Activated CD8-positive, alpha-beta T cell treated with anti-CD3 and anti-CD28 coated beads, Interleukin-2, amount 10 ng/mL, durations not matched to agents 7 days and 5 days (primary cell): Measurements from ENCODE around the gene MICU1. TPM values are rescaled to one million over a fixed set of nuclear protein-coding genes. Genes with fewer than 3 reads are reported as not detected.

Source experiments
- ATAC-seq: fragments of 150-1000 bp; cut with Tn5 transposase; one replicate; pipeline ENCODE4 v1.10.0; 2021; ENCODE audit warnings: moderate library complexity
- CTCF ChIA-PET: fragments of 350-600 bp; sonication (Branson Sonifier 250); formaldehyde crosslinking; loops from one replicate; lab custom pipeline; 2021; ENCODE audit warnings: antibody characterized with exemption; lab: Charles Lee
- POLR2A ChIA-PET: fragments of 350-600 bp; sonication (Branson Sonifier 250); formaldehyde crosslinking; loops from one replicate; lab custom pipeline; 2021; ENCODE audit warnings: antibody characterized with exemption; lab: Charles Lee
- DNase-seq: peaks from one replicate; pipeline ENCODE4 v3.0.0-alpha.2; 2020
- H3K27ac Mint-ChIP-seq: one replicate; pipeline ENCODE4 v1.8.0; 2021; ENCODE audit warnings: mild to moderate bottlenecking, mixed read lengths
- H3K27me3 Mint-ChIP-seq: one replicate; pipeline ENCODE4 v1.8.0; 2021; ENCODE audit warnings: low read depth, mixed read lengths
- H3K36me3 Mint-ChIP-seq: one replicate; pipeline ENCODE4 v1.8.0; 2021; ENCODE audit warnings: low read depth, mixed read lengths
- H3K4me1 Mint-ChIP-seq: one replicate; pipeline ENCODE4 v1.8.0; 2021; ENCODE audit warnings: low read depth, mixed read lengths
- H3K4me3 Mint-ChIP-seq: one replicate; pipeline ENCODE4 v1.8.0; 2021; ENCODE audit warnings: mild to moderate bottlenecking, mixed read lengths
- H3K9me3 Mint-ChIP-seq: one replicate; pipeline ENCODE4 v1.8.0; 2022; ENCODE audit warnings: mixed read lengths; ENCODE audit not compliant: insufficient read depth
- total RNA-seq, 2 experiments: library from RNA; stranded (reverse); gene quantifications; one replicate each; pipeline ENCODE4 v1.2.3, GENCODE V29; 2021

Gene MICU1
- total RNA-seq, 2 experiments from 2014 or later = 23.4 to 26.9 TPM

DNA sequence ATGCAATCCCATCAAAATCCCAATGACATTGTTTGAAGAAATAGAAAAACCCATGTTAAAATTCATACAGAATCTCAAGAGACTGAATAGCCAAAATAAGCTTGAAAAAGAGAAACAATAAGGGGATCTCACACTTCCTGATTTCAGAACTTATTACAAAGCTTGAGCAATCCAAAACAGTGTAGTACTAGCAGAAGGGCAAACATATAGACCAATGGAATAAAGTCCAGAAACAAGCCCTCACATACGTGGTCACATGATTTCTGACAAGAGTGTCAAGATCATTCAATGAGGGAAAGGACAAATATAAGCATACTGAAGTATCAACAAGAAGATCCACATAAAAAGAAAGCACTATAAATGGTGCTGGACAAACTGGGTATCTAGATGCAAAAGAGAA, 31.9 kb downstream of the MICU1 start:
- no peak overlapping the region for H3K27ac Mint-ChIP-seq
- peaks cover 2% of the 10 kb centered on the region for H3K4me1 Mint-ChIP-seq
- H3K27me3 Mint-ChIP-seq = no peaks in the 10 kb centered on the region
- CTCF ChIA-PET = no interaction called here
- H3K9me3 Mint-ChIP-seq = no peaks in the 10 kb centered on the region
- no peak for ATAC-seq
- POLR2A ChIA-PET = no interaction called here
- no peak overlapping the region for H3K4me3 Mint-ChIP-seq
- no peak for DNase-seq
- peaks cover 4% of the 10 kb centered on the region for H3K36me3 Mint-ChIP-seq

DNA sequence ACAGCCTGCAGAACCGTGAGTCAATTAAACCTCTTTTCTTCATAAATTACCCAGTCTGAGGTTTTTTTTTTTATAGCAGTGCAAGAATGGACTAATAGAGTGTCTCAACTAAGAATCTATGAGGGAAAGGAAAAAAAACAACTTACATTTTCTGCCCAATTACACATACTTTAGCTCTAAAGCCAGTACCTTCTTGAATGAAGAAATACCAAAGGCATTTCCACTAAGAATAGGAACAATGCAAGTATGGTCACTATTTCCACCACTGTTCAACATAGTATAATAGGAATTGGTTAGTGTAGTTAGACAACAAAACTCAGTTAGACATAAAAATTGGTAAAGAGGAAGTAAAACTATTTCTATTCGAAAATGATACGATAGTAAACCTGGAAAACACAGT, 37.6 kb downstream of the MICU1 start:
- no peak overlapping the region for H3K27ac Mint-ChIP-seq
- DNase-seq (no peak), ATAC-seq (no peak)
- no peaks in the 10 kb centered on the region for H3K9me3 Mint-ChIP-seq
- CTCF ChIA-PET = no interaction called here
- H3K4me3 Mint-ChIP-seq = no peak overlapping the region
- H3K36me3 Mint-ChIP-seq = peaks cover 4% of the 10 kb centered on the region
- peaks cover 5% of the 10 kb centered on the region for H3K4me1 Mint-ChIP-seq
- POLR2A ChIA-PET = no interaction called here
- no peaks in the 10 kb centered on the region for H3K27me3 Mint-ChIP-seq

DNA sequence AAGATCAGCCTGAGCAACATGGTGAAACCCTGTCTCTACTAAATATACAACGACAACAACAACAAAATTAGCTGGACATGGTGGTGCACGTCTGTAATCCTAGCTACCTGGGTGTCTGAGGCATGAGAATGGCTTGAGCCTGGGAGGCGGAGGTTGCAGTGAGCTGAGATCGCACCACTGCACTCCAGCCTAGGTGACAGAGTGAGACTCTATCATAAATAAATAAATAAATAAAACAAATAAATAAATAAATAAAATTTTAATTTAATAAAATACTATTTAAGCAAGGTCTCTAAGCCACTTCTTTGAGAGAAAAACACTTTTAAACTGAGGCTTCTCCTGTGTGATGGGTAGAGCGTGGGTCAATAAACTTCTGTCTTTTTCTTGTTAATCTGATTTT, 38.3 kb downstream of the MICU1 start:
- DNase-seq = no peak
- Mint-ChIP-seq H3K4me1 (peaks cover 5% of the 10 kb centered on the region), H3K27me3 (no peaks in the 10 kb centered on the region), H3K9me3 (no peaks in the 10 kb centered on the region), H3K27ac (no peak overlapping the region), H3K4me3 (no peak overlapping the region), H3K36me3 (peaks cover 4% of the 10 kb centered on the region)
- CTCF ChIA-PET = no interaction called here
- no peak for ATAC-seq
- POLR2A ChIA-PET = no interaction called here

DNA sequence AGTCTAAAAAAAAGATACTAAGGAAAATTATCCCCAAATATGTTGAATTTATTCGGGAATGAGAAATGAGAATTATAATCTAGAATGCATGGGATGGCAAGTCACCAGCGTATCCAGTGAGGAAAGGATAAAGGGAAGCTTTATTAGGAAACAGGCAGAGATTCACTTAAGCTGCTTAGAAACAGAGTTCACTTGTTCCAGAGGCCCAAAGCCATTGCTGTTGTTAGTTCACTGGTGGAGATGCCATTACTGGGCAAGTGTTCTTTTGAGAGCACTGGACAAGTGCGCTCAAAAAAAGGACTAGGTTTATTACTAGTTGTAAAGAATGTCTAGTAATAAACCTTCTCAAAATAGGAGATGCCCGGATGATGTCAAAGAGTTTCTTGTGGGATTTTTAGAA, 51.2 kb downstream of the MICU1 start:
- DNase-seq = no peak
- Mint-ChIP-seq H3K9me3 (no peaks in the 10 kb centered on the region), H3K27ac (no peak overlapping the region), H3K27me3 (no peaks in the 10 kb centered on the region), H3K36me3 (no peaks in the 10 kb centered on the region), H3K4me3 (no peak overlapping the region), H3K4me1 (no peaks in the 10 kb centered on the region)
- ChIA-PET CTCF (no interaction called here), POLR2A (no interaction called here)
- ATAC-seq = no peak

DNA sequence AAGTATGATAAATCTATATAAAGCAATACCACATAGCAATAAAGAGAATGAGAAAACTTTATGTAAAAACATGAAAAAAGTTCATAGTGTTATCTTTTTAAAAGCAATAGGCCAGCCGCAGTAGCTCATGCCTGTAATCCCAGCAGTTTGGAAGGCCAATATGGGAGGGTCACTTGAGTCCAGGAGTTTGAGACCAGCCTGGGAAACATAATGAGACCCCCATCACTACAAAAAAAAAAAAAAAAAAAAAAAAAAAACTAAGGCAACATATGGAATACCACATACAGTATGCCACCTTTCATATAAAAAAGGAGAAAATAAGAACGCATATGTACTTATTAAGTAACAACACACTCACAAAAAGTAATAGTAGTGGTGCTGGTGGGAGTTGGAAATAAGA, 52.8 kb downstream of the MICU1 start:
- no peak for ATAC-seq

DNA sequence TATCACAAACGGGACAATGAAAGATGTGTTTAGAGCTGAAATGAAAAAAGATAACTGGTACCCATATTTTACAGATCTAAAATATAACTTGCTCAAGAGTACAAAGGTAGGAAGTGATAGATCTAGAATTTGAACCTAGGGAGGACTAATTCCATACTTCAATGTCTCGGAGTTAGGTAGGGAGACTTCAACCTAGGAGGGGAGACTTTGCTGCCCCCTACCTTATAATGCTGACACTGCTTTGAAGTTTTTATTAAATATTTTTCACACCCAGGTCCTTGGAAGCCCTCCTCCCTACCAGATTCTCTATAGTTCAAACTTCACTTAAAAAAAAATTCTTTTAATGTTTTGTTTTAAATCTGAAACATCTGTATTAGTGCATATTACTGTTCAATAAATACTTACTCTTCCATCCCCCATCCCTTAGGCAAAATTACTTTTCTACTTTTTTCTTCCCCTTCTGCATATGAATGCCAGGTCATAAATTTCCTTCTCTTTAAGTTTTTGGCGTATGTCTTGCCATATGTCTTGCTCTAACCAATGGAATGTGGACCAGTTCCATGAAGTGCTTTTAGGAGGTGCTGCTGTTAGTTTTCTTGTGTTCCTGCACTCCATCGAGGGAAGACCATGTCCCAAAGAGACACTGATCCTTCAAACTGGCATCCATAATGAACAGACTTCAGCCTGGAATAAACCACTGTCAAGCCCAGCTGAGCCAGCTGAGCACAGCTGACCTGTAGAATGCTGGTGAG, 57.8 kb downstream of the MICU1 start:
- ChIA-PET POLR2A (interaction anchor here (0.9 kb wide), 1 partner anchor 58 kb away, joined by 3 read pairs; the partner anchor contains the start of gene MICU1), CTCF (interaction anchor here (0.6 to 1.2 kb wide), 3 partner anchors 89 to 308 kb away, joined by 3 read pairs; no protein-coding TSS in a partner anchor)
- peaks cover 11% of the 10 kb centered on the region for H3K36me3 Mint-ChIP-seq
- H3K27ac Mint-ChIP-seq = no peak overlapping the region
- ATAC-seq (no peak), DNase-seq (no peak)
- H3K9me3 Mint-ChIP-seq = no peaks in the 10 kb centered on the region
- no peak overlapping the region for H3K4me3 Mint-ChIP-seq
- no peaks in the 10 kb centered on the region for H3K27me3 Mint-ChIP-seq
- peaks cover 7% of the 10 kb centered on the region for H3K4me1 Mint-ChIP-seq

More for the DNA sequence above, 52.8 kb downstream of the MICU1 start:
- Mint-ChIP-seq H3K9me3 (no peaks in the 10 kb centered on the region), H3K27me3 (no peaks in the 10 kb centered on the region), H3K27ac (no peak overlapping the region), H3K4me1 (no peaks in the 10 kb centered on the region), H3K4me3 (no peak overlapping the region), H3K36me3 (no peaks in the 10 kb centered on the region)
- POLR2A ChIA-PET = no interaction called here
- no peak for DNase-seq
- CTCF ChIA-PET = no interaction called here

DNA sequence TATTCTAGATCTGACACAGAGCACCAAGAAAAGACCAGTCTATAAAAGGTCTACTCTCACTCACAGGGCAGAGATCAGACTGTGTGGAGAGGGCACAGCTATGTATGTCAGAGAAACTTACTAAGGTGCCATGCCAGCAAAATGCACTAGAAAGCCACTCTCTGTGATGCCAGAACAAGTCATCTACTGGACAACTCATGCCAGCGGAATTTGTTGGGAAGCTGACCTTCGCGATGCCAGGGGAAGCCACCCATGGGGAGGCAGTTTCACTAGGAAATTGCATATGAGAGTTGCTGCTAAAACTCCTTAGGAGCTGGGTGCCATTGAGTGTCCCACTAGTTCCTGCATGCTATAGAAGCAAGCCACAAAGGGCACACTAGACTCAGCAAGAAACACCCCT, 58.5 kb downstream of the MICU1 start:
- ATAC-seq = no peak
- H3K27ac Mint-ChIP-seq = no peak overlapping the region
- no peaks in the 10 kb centered on the region for H3K9me3 Mint-ChIP-seq
- ChIA-PET CTCF (interaction anchor here (0.6 to 1.2 kb wide), 3 partner anchors 88 to 309 kb away, joined by 3 read pairs; no protein-coding TSS in a partner anchor), POLR2A (interaction anchor here (0.9 kb wide), 1 partner anchor 58 kb away, joined by 3 read pairs; the partner anchor contains the start of gene MICU1)
- peaks cover 12% of the 10 kb centered on the region for H3K4me1 Mint-ChIP-seq
- no peak overlapping the region for H3K4me3 Mint-ChIP-seq
- DNase-seq = no peak
- H3K27me3 Mint-ChIP-seq = no peaks in the 10 kb centered on the region
- H3K36me3 Mint-ChIP-seq = peaks cover 16% of the 10 kb centered on the region

DNA sequence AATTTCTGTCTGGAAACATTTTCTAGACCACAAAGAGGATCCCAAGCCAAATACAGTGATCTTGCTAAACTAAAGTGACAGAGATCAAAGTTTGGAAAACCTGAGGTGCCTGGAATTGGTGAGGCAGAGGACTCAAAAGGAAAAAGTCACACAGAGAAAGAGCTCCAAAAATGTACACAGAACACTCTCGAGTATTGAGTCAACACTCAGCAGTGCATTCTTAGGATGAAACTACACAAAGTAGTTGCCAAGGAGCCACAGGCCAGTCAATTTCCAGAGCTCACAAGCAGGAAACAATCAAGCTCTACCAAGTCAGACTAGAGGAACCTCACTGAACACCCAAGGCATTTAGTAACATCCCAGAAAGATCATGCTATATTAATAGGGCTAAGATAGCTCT, 61.3 kb downstream of the MICU1 start:
- Mint-ChIP-seq H3K9me3 (no peaks in the 10 kb centered on the region), H3K4me1 (peaks cover 14% of the 10 kb centered on the region), H3K27ac (no peak overlapping the region), H3K4me3 (no peak overlapping the region), H3K27me3 (no peaks in the 10 kb centered on the region), H3K36me3 (peaks cover 35% of the 10 kb centered on the region)
- DNase-seq (no peak), ATAC-seq (peak; percentile 30)
- ChIA-PET POLR2A (no interaction called here), CTCF (interaction anchor here (1.0 kb wide), 1 partner anchor 200 kb away, joined by 3 read pairs; no protein-coding TSS in a partner anchor)

DNA sequence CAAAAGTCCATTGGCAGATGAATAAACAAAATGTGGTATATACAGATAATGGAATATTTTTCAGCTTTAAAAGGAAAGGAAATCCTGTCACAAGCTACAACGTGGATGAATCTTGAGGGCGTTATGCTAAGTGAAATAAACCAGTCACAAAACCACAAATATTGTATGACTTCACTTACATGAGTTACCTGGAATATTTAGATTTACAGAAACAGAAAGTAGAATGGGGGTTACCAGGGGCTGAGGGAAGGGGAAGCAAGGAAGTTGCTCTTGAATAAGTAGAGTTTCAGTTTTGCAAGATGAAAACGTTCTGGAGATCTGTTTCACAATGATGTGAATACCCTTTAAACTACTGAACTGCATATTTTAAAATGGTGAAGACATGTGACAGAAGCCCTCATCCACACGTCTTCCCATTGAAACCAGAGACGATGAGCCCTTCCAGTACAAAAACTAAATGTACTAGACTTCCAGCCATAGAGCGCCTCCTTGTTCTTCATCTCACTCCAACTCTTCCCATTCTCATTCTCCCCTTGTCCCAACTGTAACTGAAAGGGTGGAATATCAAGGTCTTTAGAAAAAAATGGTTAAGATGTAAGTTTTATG, 62.4 kb downstream of the MICU1 start:
- Mint-ChIP-seq H3K27ac (peak overlapping the region; percentile 74), H3K9me3 (no peaks in the 10 kb centered on the region), H3K4me3 (peak overlapping the region; percentile 58), H3K4me1 (peaks cover 14% of the 10 kb centered on the region), H3K27me3 (no peaks in the 10 kb centered on the region), H3K36me3 (peaks cover 38% of the 10 kb centered on the region)
- DNase-seq (peak; percentile 36), ATAC-seq (peak; percentile 78)
- ChIA-PET CTCF (no interaction called here), POLR2A (no interaction called here)

DNA sequence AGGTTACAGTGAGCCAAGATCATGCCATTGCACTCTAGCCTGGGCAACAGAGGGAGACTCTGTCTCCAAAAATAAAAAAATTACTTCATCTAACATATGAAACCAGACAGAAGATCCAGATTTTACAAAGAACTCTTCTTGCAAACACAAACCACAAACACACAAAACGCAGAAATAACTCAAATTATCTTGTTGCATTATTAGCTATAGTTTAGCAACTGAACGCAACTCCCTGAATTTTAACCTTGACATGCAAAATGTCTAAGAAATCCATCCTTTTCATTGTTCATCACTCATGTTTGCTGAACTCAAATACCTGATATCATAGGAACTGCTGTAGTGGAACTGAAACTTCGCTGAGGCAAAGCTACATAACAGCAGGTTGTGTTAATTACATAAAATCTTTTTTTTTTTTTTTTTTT, 64.1 kb downstream of the MICU1 start:
- ChIA-PET CTCF (no interaction called here), POLR2A (no interaction called here)
- ATAC-seq = no peak
- Mint-ChIP-seq H3K27ac (no peak overlapping the region), H3K4me1 (peaks cover 14% of the 10 kb centered on the region), H3K27me3 (no peaks in the 10 kb centered on the region), H3K36me3 (peaks cover 41% of the 10 kb centered on the region), H3K4me3 (no peak overlapping the region), H3K9me3 (no peaks in the 10 kb centered on the region)
- no peak for DNase-seq

DNA sequence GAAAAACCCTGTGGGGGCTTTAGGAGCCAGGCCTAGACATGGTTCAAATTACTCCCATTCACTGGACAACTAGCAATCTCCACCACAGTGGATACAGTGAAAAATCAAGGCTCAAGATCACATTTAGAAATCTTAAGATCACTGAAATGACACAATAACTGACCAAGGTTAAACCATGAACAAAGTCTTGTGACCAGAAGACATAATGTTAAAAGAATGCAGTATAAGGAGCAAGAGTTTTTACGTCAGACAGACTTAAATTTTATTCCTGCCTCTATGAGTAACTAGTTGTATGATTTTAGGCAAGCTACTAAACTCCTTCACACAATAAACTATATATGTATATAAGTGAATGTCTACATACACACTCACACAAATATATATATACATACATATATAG, 68.5 kb downstream of the MICU1 start:
- DNase-seq (no peak), ATAC-seq (no peak)
- POLR2A ChIA-PET = interaction anchor here (0.6 kb wide), 1 partner anchor 538 kb away, joined by 4 read pairs; no protein-coding TSS in a partner anchor
- Mint-ChIP-seq H3K27ac (no peak overlapping the region), H3K27me3 (no peaks in the 10 kb centered on the region), H3K9me3 (no peaks in the 10 kb centered on the region), H3K36me3 (peaks cover 24% of the 10 kb centered on the region), H3K4me3 (no peak overlapping the region), H3K4me1 (peaks cover under 1% of the 10 kb centered on the region)
- CTCF ChIA-PET = no interaction called here

DNA sequence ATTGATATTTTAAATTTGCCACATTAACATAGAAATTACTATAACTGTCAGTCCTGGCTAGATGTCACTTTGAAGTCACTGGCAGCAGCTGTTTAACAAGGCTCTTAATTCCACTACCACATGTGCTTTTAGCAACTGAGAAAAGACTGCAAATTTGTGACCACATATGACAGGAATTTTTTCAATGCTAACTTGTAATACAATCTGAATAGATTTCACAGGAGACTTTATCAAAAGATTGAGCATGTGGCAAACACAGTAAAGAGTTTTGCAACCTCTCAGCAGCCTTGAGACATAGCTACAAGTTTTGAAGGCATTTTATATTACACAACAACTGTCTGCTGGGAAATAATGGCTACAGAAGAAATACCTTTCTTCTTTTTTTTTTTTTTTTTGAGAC, 73.0 kb downstream of the MICU1 start:
- Mint-ChIP-seq H3K36me3 (peaks cover 10% of the 10 kb centered on the region), H3K4me3 (no peak overlapping the region), H3K27me3 (no peaks in the 10 kb centered on the region), H3K27ac (no peak overlapping the region), H3K9me3 (no peaks in the 10 kb centered on the region), H3K4me1 (no peaks in the 10 kb centered on the region)
- DNase-seq = no peak
- POLR2A ChIA-PET = no interaction called here
- CTCF ChIA-PET = no interaction called here
- no peak for ATAC-seq
